ENCODE measurements around the gene DCUN1D4. TPM values are rescaled to one million over a fixed set of nuclear protein-coding genes. Genes with fewer than 3 reads are reported as not detected.

The DCUN1D4 gene
- total RNA-seq, 1 experiment from 2014 or later: 50.2 TPM

DNA sequence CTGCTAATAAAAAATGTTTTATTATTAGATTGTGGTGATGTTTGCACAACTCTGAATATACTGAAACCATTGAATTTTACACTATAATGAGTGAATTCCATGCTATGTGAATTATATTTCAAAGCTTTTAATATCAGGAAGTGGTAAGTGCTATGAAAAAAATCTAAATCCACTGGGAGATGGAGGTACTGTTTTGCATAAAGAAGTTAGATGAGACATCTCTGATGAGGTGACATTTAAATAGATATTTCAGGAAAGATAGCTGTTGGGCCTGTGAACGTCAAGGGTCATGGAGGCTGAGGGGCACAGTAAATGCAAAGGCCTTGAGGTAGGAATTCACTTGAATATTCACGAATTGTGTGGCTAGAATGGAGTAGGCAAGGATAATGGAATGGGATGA, 12.3 kb downstream of the DCUN1D4 start:
- ChIA-PET RAD21 (ENCODE audit: low non-redundant PET in 1 of 2, low total read pairs in 2 of 2, uncharacterized antibody in 2 of 2, unreplicated experiment in 2 of 2) (no interaction called here), CTCF (no interaction called here), POLR2A (no interaction called here)
- BruUV-seq (replicated peaks): no TSS peak
- Histone ChIP-seq H3K4me3 (replicated peaks in 1 of 2; ENCODE audit: low read depth in 1 of 2, low read length in 2 of 2) (no peak overlapping the region), H3K9ac (ENCODE audit: low read length) (no peak overlapping the region), H3K27me3 (ENCODE audit: insufficient read depth, low read length) (no peaks in the 10 kb centered on the region), H4K20me1 (ENCODE audit: insufficient read depth) (no peaks in the 10 kb centered on the region), H3K4me1 (ENCODE audit: control insufficient read depth in 1 of 2, insufficient read depth in 2 of 2, low read length in 2 of 2) (peaks cover 5 to 17% of the 10 kb centered on the region in 2 experiments; a peak in 3 of 4 replicates), H3K79me2 (ENCODE audit: insufficient read depth, low read length) (peaks cover 100% of the 10 kb centered on the region), H3K36me3 (ENCODE audit: control insufficient read depth in 1 of 2, insufficient read depth in 2 of 2, low read length in 2 of 2) (no peaks in the 10 kb centered on the region), H3K9me3 (ENCODE audit: control insufficient read depth in 1 of 2, insufficient read depth in 1 of 2, low read depth in 1 of 2, low read length in 2 of 2) (no peaks in the 10 kb centered on the region), H3K4me2 (ENCODE audit: low read length) (no peak overlapping the region), H3K27ac (ENCODE audit: low read depth, low read length) (no peak overlapping the region), H3K9me2 (ENCODE audit: insufficient read depth) (no peaks in the 10 kb centered on the region), H2AFZ (ENCODE audit: low read depth, low read length, poor library complexity, severe bottlenecking) (no peak overlapping the region)
- no peak for DNase-seq (ENCODE audit: low read depth, low spot score)
- TF ChIP-seq YY1 (IDR thresholded peaks at IDR 0.05; ENCODE audit: extremely low read depth, insufficient replicate concordance, low read depth, low read length) (no peak), JUND (IDR thresholded peaks at IDR 0.05) (no peak), ELF1 (IDR thresholded peaks at IDR 0.05; ENCODE audit: borderline replicate concordance, low read depth) (no peak), CBX3 (IDR thresholded peaks at IDR 0.05; ENCODE audit: low read depth) (no peak), ZNF274 (IDR thresholded peaks at IDR 0.05; ENCODE audit: low read depth, low read length) (no peak), CEBPB (IDR thresholded peaks at IDR 0.05; ENCODE audit: low read depth) (no peak), EZH2 (IDR thresholded peaks at IDR 0.05) (no peak), RAD21 (IDR thresholded peaks at IDR 0.05; ENCODE audit: low read depth) (no peak)
- TF ChIP-seq, protein P1, sequence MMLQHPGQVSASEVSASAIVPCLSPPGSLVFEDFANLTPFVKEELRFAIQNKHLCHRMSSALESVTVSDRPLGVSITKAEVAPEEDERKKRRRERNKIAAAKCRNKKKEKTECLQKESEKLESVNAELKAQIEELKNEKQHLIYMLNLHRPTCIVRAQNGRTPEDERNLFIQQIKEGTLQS (IDR thresholded peaks at IDR 0.05): no peak
- TF ChIP-seq, protein P2, sequence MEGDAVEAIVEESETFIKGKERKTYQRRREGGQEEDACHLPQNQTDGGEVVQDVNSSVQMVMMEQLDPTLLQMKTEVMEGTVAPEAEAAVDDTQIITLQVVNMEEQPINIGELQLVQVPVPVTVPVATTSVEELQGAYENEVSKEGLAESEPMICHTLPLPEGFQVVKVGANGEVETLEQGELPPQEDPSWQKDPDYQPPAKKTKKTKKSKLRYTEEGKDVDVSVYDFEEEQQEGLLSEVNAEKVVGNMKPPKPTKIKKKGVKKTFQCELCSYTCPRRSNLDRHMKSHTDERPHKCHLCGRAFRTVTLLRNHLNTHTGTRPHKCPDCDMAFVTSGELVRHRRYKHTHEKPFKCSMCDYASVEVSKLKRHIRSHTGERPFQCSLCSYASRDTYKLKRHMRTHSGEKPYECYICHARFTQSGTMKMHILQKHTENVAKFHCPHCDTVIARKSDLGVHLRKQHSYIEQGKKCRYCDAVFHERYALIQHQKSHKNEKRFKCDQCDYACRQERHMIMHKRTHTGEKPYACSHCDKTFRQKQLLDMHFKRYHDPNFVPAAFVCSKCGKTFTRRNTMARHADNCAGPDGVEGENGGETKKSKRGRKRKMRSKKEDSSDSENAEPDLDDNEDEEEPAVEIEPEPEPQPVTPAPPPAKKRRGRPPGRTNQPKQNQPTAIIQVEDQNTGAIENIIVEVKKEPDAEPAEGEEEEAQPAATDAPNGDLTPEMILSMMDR (IDR thresholded peaks at IDR 0.05 in 2 of 3, conservative IDR thresholded peaks at IDR 0.05 in 1 of 3; ENCODE audit: borderline replicate concordance in 1 of 3, insufficient read depth in 1 of 3, low read depth in 2 of 3, low read length in 2 of 3): no peak
- TF ChIP-seq, protein P3, sequence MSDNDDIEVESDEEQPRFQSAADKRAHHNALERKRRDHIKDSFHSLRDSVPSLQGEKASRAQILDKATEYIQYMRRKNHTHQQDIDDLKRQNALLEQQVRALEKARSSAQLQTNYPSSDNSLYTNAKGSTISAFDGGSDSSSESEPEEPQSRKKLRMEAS (IDR thresholded peaks at IDR 0.05): no peak
- TF ChIP-seq, protein P4, sequence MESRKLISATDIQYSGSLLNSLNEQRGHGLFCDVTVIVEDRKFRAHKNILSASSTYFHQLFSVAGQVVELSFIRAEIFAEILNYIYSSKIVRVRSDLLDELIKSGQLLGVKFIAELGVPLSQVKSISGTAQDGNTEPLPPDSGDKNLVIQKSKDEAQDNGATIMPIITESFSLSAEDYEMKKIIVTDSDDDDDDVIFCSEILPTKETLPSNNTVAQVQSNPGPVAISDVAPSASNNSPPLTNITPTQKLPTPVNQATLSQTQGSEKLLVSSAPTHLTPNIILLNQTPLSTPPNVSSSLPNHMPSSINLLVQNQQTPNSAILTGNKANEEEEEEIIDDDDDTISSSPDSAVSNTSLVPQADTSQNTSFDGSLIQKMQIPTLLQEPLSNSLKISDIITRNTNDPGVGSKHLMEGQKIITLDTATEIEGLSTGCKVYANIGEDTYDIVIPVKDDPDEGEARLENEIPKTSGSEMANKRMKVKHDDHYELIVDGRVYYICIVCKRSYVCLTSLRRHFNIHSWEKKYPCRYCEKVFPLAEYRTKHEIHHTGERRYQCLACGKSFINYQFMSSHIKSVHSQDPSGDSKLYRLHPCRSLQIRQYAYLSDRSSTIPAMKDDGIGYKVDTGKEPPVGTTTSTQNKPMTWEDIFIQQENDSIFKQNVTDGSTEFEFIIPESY (IDR thresholded peaks at IDR 0.05; ENCODE audit: extremely low read depth, insufficient replicate concordance, low read length): no peak
- intact Hi-C loops (cut with micrococcal nuclease): no loop called here
- ATAC-seq: no peak
